Measurements from ENCODE around the gene ITGA8. TPM values are rescaled to one million over a fixed set of nuclear protein-coding genes. Genes with fewer than 3 reads are reported as not detected.

The ITGA8 gene
- total and polyA plus RNA-seq, 9 of the 15 experiments (the other 6 are each of a cell fraction or from before 2014, with no cell fraction given), result 0.01 to 0.07 (median 0.04) TPM; not detected in 5

DNA sequence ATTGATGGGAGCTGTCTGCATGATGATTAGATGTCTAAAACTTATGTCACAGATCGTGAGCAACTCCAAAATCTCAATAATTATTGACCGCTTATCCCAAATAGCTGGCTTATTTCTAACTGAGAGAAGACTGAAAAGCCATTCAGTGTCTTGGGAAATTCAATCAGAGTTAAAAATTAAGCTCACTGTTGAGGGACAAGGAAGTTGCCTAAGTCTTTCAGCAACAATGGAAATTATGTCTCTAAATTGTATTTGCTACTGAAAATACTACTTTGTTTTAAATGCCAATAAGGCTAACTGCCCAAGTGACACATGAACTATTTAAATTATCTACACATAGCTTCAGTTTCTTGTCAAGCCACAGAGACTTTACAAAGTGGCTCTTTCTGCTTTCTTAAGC lies 240.8 kb downstream of the ITGA8 start:
- no TSS peak for BruUV-seq (replicated peaks)
- H2AFZ ChIP-seq (ENCODE audit: low read depth, low read length), result no peak overlapping the region
- 15% methylated on average over 2 of the region's 2 CpGs for WGBS (ENCODE audit: insufficient coverage, low coverage, missing lambda C conversion rate)
- ATAC-seq, result no peak
- H3K36me3 ChIP-seq (ENCODE audit: control insufficient read depth, insufficient read depth, low read length), result no peaks in the 10 kb centered on the region
- no peaks in the 10 kb centered on the region for H3K27me3 ChIP-seq (ENCODE audit: control insufficient read depth in 2 of 2, insufficient read depth in 2 of 2, low read length in 2 of 2)
- H3K4me3 ChIP-seq, result no peak overlapping the region
- no peak overlapping the region for H3K9ac ChIP-seq (ENCODE audit: insufficient read depth in 1 of 2, low read depth in 2 of 2, low read length in 2 of 2)
- no peaks in the 10 kb centered on the region for H3K9me1 ChIP-seq (ENCODE audit: control insufficient read depth, insufficient read depth, low read length)
- H3K27ac ChIP-seq (ENCODE audit: extremely low read depth, low read depth, low read length), result no peak overlapping the region
- ChIA-PET POLR2A (interaction anchor here (1.0 kb wide), 2 partner anchors 12 to 15 kb away, joined by 3 to 4 read pairs; no protein-coding TSS in a partner anchor), CTCF (ENCODE audit: low intra/inter-chr PET ratio) (no interaction called here)
- H3K4me2 ChIP-seq (ENCODE audit: insufficient read depth, low read length), result no peak overlapping the region
- H4K20me1 ChIP-seq (replicated peaks; ENCODE audit: control insufficient read depth, insufficient read depth, low read length), result no peaks in the 10 kb centered on the region
- H3K79me2 ChIP-seq (ENCODE audit: control insufficient read depth, insufficient read depth, low read length), result no peaks in the 10 kb centered on the region
- in situ Hi-C loops (cut with MboI) (no loop called here), intact Hi-C loops (cut with micrococcal nuclease) (no loop called here)
- no peak for DNase-seq (ENCODE audit: extremely low read depth in 1 of 4, low spot score in 3 of 4)
- peaks cover 13 to 18% of the 10 kb centered on the region in 2 experiments for H3K4me1 ChIP-seq (replicated peaks in 1 of 2; ENCODE audit: control insufficient read depth in 2 of 2, insufficient read depth in 2 of 2, low read length in 2 of 2)
- no peaks in the 10 kb centered on the region for H3K9me3 ChIP-seq (replicated peaks; ENCODE audit: control insufficient read depth, insufficient read depth, low read depth, low read length)
- FAIRE-seq, result no peak
- TF ChIP-seq, protein P1, sequence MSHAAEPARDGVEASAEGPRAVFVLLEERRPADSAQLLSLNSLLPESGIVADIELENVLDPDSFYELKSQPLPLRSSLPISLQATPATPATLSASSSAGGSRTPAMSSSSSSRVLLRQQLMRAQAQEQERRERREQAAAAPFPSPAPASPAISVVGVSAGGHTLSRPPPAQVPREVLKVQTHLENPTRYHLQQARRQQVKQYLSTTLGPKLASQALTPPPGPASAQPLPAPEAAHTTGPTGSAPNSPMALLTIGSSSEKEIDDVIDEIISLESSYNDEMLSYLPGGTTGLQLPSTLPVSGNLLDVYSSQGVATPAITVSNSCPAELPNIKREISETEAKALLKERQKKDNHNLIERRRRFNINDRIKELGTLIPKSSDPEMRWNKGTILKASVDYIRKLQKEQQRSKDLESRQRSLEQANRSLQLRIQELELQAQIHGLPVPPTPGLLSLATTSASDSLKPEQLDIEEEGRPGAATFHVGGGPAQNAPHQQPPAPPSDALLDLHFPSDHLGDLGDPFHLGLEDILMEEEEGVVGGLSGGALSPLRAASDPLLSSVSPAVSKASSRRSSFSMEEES (CRISPR knock-in tag; IDR thresholded peaks at IDR 0.05), result no peak
- no peak for TF ChIP-seq RCOR1 (IDR thresholded peaks at IDR 0.05; ENCODE audit: borderline replicate concordance in 1 of 2, low read depth in 2 of 2, low read length in 2 of 2)
- TF ChIP-seq, protein P2, sequence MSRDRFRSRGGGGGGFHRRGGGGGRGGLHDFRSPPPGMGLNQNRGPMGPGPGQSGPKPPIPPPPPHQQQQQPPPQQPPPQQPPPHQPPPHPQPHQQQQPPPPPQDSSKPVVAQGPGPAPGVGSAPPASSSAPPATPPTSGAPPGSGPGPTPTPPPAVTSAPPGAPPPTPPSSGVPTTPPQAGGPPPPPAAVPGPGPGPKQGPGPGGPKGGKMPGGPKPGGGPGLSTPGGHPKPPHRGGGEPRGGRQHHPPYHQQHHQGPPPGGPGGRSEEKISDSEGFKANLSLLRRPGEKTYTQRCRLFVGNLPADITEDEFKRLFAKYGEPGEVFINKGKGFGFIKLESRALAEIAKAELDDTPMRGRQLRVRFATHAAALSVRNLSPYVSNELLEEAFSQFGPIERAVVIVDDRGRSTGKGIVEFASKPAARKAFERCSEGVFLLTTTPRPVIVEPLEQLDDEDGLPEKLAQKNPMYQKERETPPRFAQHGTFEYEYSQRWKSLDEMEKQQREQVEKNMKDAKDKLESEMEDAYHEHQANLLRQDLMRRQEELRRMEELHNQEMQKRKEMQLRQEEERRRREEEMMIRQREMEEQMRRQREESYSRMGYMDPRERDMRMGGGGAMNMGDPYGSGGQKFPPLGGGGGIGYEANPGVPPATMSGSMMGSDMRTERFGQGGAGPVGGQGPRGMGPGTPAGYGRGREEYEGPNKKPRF (IDR thresholded peaks at IDR 0.05; ENCODE audit: low read depth, low read length), result no peak
- TF ChIP-seq ETS2 (tag; IDR thresholded peaks at IDR 0.05; ENCODE audit: borderline replicate concordance, poor library complexity, severe bottlenecking), result no peak
- TF ChIP-seq, protein P3, sequence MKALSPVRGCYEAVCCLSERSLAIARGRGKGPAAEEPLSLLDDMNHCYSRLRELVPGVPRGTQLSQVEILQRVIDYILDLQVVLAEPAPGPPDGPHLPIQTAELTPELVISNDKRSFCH (CRISPR knock-in tag; IDR thresholded peaks at IDR 0.05), result no peak
- TF ChIP-seq, protein P3 (tag; IDR thresholded peaks at IDR 0.05), result no peak
- no peak for TF ChIP-seq KLF10 (CRISPR knock-in tag; IDR thresholded peaks at IDR 0.05)
- no peak for TF ChIP-seq ZKSCAN3 (CRISPR knock-in tag; IDR thresholded peaks at IDR 0.05)
- TF ChIP-seq ZNF778 (CRISPR knock-in tag; IDR thresholded peaks at IDR 0.05), result no peak
- TF ChIP-seq PHB2 (IDR thresholded peaks at IDR 0.05; ENCODE audit: low read depth), result no peak
